ENCODE measurements around the gene NHSL2.

GRCh38 chrX:71976753-71977152 lies 66.1 kb downstream of the NHSL2 start:
- TF ChIP-seq GATA2 (IDR thresholded peaks at IDR 0.05; ENCODE audit: low read depth, low read length) (no peak), GATA3 (IDR thresholded peaks at IDR 0.05; ENCODE audit: low read depth, low read length) (no peak)
